Smooth muscle cell (in vitro differentiated cells): ENCODE results near the gene L3MBTL4. TPM values are rescaled to one million over a fixed set of nuclear protein-coding genes. Genes with fewer than 3 reads are reported as not detected.

Experiments used
- DNase-seq: peaks from one replicate; lab custom pipeline; 2025; ENCODE audit not compliant: unreplicated experiment; lab: John Stamatoyannopoulos, UW
- H2AFZ ChIP-seq: fragments of 200-600 bp; sonication (generic); 2 replicates; pipeline ENCODE4 v1.6.0; 2016; ENCODE audit warnings: antibody characterized with exemption, low read depth, mild to moderate bottlenecking
- H3F3A ChIP-seq: fragments of 200-600 bp; sonication (generic); 2 replicates; pipeline ENCODE4 v1.6.0; 2017; ENCODE audit warnings: antibody characterized with exemption, low read depth
- H3K27ac ChIP-seq: fragments of 200-600 bp; sonication (generic); 2 replicates; pipeline ENCODE4 v1.5.1; 2016; ENCODE audit warnings: low read depth, mild to moderate bottlenecking
- H3K27me3 ChIP-seq: fragments of 200-600 bp; sonication (generic); 2 replicates; pipeline ENCODE4 v1.6.1; 2016; ENCODE audit warnings: low read depth, mild to moderate bottlenecking
- H3K36me3 ChIP-seq: fragments of 200-600 bp; sonication (generic); 2 replicates; pipeline ENCODE4 v1.5.1; 2016; ENCODE audit warnings: low read depth
- H3K4me1 ChIP-seq: fragments of 200-600 bp; sonication (generic); 2 replicates; pipeline ENCODE4 v1.5.1; 2016; ENCODE audit warnings: low read depth
- H3K4me2 ChIP-seq: fragments of 200-600 bp; sonication (generic); 2 replicates; pipeline ENCODE4 v1.6.0; 2016; ENCODE audit warnings: mild to moderate bottlenecking
- H3K4me3 ChIP-seq: fragments of 200-600 bp; sonication (generic); 2 replicates; pipeline ENCODE4 v1.5.1; 2016; ENCODE audit warnings: mild to moderate bottlenecking
- H3K79me2 ChIP-seq: fragments of 200-600 bp; sonication (generic); 2 replicates; pipeline ENCODE4 v1.6.0; 2016; ENCODE audit warnings: low read depth, mild to moderate bottlenecking
- H3K9ac ChIP-seq: fragments of 200-600 bp; sonication (generic); 2 replicates; pipeline ENCODE4 v1.6.0; 2016; ENCODE audit warnings: low read depth
- H3K9me3 ChIP-seq: fragments of 200-600 bp; sonication (generic); replicated peaks from 2 replicates; pipeline ENCODE4 v1.5.1; 2016; ENCODE audit warnings: low read depth
- H4K20me1 ChIP-seq: fragments of 200-600 bp; sonication (generic); 2 replicates; pipeline ENCODE4 v1.6.0; 2016; ENCODE audit warnings: low read depth
- CTCF ChIP-seq: fragments of 200-600 bp; sonication (generic); IDR thresholded peaks from 2 replicates; pipeline ENCODE4 v1.5.1; 2017; ENCODE audit warnings: borderline replicate concordance, mild to moderate bottlenecking, antibody characterized with exemption; ENCODE audit not compliant: insufficient read depth, poor library complexity, severe bottlenecking
- WGBS: methylation state at CpG from one replicate; pipeline ENCODE4 v1.1.7; 2016; ENCODE audit warnings: low lambda C conversion rate; 5-methylcytosine and 5-hydroxymethylcytosine counted together
- polyA plus RNA-seq: library from polyadenylated mRNA; unstranded; fragments of >200 nt; fragmentation: Nextera tagmentation; extraction: Ambion mirVana; gene quantifications from 2 replicates; pipeline ENCODE4 v1.2.1, GENCODE V29; 2016
- total RNA-seq: library from RNA; depleted of rRNA; stranded (reverse); fragments of >200 nt; gene quantifications from 2 replicates; pipeline ENCODE4 v1.2.3, GENCODE V29; 2014

The L3MBTL4 gene
- total and polyA plus RNA-seq, 2 experiments from 2014 or later, result 3.4 TPM; not detected in 1

GRCh38 chr18:5992381-5992780 lies 422.3 kb downstream of the L3MBTL4 start:
- Histone ChIP-seq H3K4me1 (no peaks in the 10 kb centered on the region), H2AFZ (no peak overlapping the region), H4K20me1 (no peaks in the 10 kb centered on the region), H3K4me2 (no peak overlapping the region), H3K27ac (no peak overlapping the region), H3K4me3 (no peak overlapping the region), H3K9me3 (no peaks in the 10 kb centered on the region), H3K36me3 (no peaks in the 10 kb centered on the region), H3K79me2 (no peaks in the 10 kb centered on the region), H3K27me3 (peaks cover 26% of the 10 kb centered on the region), H3F3A (no peaks in the 10 kb centered on the region), H3K9ac (no peak overlapping the region)
- DNase-seq, result no peak
- TF ChIP-seq CTCF, result no peak
- WGBS, result 96% methylated on average over 7 of the region's 7 CpGs

- Histone ChIP-seq H3K9me3 (no peaks in the 10 kb centered on the region), H3K27ac (no peak overlapping the region), H3F3A (no peaks in the 10 kb centered on the region), H3K9ac (no peak overlapping the region), H3K79me2 (no peaks in the 10 kb centered on the region), H3K4me3 (no peak overlapping the region), H2AFZ (no peak overlapping the region), H3K4me1 (no peaks in the 10 kb centered on the region), H4K20me1 (no peaks in the 10 kb centered on the region), H3K4me2 (no peak overlapping the region), H3K36me3 (no peaks in the 10 kb centered on the region), H3K27me3 (peaks cover 33% of the 10 kb centered on the region)
- no peak for DNase-seq
- TF ChIP-seq CTCF, result no peak
- WGBS, result 85% methylated on average over 5 of the region's 5 CpGs
Measured at GRCh38 chr18:5987249-5987648, 427.5 kb downstream of the L3MBTL4 start.

- H3K27me3 ChIP-seq, result peaks cover 33% of the 10 kb centered on the region
- no peak overlapping the region for H3K4me2 ChIP-seq
- no peak overlapping the region for H3K9ac ChIP-seq
- no peak overlapping the region for H2AFZ ChIP-seq
- no peak overlapping the region for H3K4me3 ChIP-seq
- no peaks in the 10 kb centered on the region for H3K4me1 ChIP-seq
- WGBS, result 90% methylated on average over 5 of the region's 5 CpGs
- DNase-seq, result no peak
- H3K27ac ChIP-seq, result no peak overlapping the region
- H3K79me2 ChIP-seq, result no peaks in the 10 kb centered on the region
- TF ChIP-seq CTCF, result no peak
- H4K20me1 ChIP-seq, result no peaks in the 10 kb centered on the region
- H3F3A ChIP-seq, result no peaks in the 10 kb centered on the region
- H3K9me3 ChIP-seq, result no peaks in the 10 kb centered on the region
- H3K36me3 ChIP-seq, result no peaks in the 10 kb centered on the region
Measured at GRCh38 chr18:5986257-5986931, 428.3 kb downstream of the L3MBTL4 start.

- Histone ChIP-seq H3K4me2 (no peak overlapping the region), H3F3A (no peaks in the 10 kb centered on the region), H3K4me3 (no peak overlapping the region), H3K9ac (no peak overlapping the region), H3K4me1 (no peaks in the 10 kb centered on the region), H3K27me3 (peaks cover 33% of the 10 kb centered on the region), H3K36me3 (no peaks in the 10 kb centered on the region), H3K9me3 (no peaks in the 10 kb centered on the region), H4K20me1 (no peaks in the 10 kb centered on the region), H2AFZ (no peak overlapping the region), H3K27ac (no peak overlapping the region), H3K79me2 (no peaks in the 10 kb centered on the region)
- no peak for TF ChIP-seq CTCF
- 94% methylated on average over 1 of the region's 1 CpG for WGBS
- no peak for DNase-seq
Measured at GRCh38 chr18:5984245-5984644, 430.5 kb downstream of the L3MBTL4 start.
